ENCODE measurements around the gene CPT1C.

DNA sequence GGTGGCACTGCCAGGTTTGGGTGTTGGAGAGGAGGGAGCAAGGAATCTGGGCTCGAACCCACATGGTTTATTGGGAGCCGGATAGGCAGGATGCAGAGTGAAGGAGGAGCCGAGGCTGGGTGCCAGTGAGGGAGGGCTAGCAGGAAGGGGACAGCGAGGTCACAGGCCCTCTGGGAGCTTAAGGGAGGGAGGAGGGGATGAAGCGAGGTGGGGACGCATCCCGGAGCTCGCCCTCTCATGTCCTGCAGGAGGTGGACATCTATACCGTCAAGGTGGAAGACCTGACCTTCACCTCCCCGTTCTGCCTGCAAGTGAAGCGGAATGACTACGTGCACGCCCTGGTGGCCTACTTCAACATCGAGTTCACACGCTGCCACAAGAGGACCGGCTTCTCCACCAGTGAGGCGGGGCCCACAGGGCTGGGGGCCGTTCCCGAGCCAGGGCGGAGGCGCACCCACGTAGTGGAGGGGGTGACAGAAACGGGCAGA lies 5.0 kb upstream of the CPT1C start:
- TF ChIP-seq CTCF (IDR thresholded peaks at IDR 0.05; ENCODE audit: extremely low read depth in 1 of 2, insufficient read depth in 1 of 2, low read depth in 1 of 2, low read length in 2 of 2), result no peak
- TF ChIP-seq JUN (IDR thresholded peaks at IDR 0.05; ENCODE audit: borderline replicate concordance, insufficient read depth, insufficient read length, low read depth), result no peak
- no peak for TF ChIP-seq POLR2AphosphoS5 (IDR thresholded peaks at IDR 0.05; ENCODE audit: insufficient read depth, low read depth, low read length)
